ENCODE measurements around the gene DNAAF8.

The DNAAF8 gene

DNA sequence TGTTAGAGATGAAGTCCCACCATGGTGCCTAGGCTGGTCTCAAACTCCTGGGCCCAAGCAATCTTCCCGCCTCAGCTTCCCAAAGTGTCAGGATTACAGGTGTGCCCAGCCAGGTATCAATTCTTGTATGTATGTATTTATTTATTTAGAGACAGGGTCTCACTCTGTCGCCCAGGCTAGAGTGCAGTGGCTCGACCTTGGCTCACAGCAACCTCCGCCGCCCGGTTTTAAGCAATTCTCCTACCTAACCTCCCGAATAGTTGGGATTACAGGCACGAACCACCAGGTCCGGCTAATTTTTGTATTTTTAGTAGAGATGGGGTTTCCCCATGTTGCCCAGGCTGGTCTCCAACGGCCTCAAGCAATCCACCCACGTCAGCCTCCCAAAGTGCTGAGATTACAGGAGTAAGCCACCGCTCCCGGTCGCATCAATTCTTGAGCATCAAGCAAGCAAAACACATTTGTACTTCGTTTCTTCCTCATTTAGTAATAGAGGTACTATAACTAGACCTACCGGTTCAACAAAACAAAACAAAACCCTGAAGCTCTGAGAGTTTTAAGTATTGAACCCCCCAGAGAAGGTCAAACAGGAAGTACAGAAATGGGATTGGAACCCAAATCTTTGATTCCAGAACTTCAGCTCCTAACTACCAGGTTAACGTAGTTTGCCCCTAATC lies 33.7 kb downstream of the DNAAF8 start:
- DNase-seq (ENCODE audit: low spot score) = no peak
- TF ChIP-seq, protein P1, sequence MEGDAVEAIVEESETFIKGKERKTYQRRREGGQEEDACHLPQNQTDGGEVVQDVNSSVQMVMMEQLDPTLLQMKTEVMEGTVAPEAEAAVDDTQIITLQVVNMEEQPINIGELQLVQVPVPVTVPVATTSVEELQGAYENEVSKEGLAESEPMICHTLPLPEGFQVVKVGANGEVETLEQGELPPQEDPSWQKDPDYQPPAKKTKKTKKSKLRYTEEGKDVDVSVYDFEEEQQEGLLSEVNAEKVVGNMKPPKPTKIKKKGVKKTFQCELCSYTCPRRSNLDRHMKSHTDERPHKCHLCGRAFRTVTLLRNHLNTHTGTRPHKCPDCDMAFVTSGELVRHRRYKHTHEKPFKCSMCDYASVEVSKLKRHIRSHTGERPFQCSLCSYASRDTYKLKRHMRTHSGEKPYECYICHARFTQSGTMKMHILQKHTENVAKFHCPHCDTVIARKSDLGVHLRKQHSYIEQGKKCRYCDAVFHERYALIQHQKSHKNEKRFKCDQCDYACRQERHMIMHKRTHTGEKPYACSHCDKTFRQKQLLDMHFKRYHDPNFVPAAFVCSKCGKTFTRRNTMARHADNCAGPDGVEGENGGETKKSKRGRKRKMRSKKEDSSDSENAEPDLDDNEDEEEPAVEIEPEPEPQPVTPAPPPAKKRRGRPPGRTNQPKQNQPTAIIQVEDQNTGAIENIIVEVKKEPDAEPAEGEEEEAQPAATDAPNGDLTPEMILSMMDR (IDR thresholded peaks at IDR 0.05; ENCODE audit: borderline replicate concordance, control extremely low read depth, extremely low read depth, insufficient read depth, missing control alignments) = no peak
- in situ Hi-C loops (cut with MboI; ENCODE audit: low sequenced_read_pairs, unreplicated experiment) = no loop called here

- in situ Hi-C loops (cut with MboI; ENCODE audit: low sequenced_read_pairs, unreplicated experiment) = no loop called here
- TF ChIP-seq, protein P1 (IDR thresholded peaks at IDR 0.05; ENCODE audit: borderline replicate concordance, control extremely low read depth, extremely low read depth, insufficient read depth, missing control alignments) = no peak
Observed at GRCh38 chr16:4768549-4769305, 34.4 kb downstream of the DNAAF8 start.

GRCh38 chr16:4769306-4769638 lies 34.9 kb downstream of the DNAAF8 start:
- TF ChIP-seq, protein P1 (IDR thresholded peaks at IDR 0.05; ENCODE audit: borderline replicate concordance, control extremely low read depth, extremely low read depth, insufficient read depth, missing control alignments) = no peak
- in situ Hi-C loops (cut with MboI; ENCODE audit: low sequenced_read_pairs, unreplicated experiment) = no loop called here
- no peak for DNase-seq (ENCODE audit: low spot score)

More at GRCh38 chr16:4768549-4769305, 34.4 kb downstream of the DNAAF8 start:
- DNase-seq (ENCODE audit: low spot score) = peak; percentile 94

DNA sequence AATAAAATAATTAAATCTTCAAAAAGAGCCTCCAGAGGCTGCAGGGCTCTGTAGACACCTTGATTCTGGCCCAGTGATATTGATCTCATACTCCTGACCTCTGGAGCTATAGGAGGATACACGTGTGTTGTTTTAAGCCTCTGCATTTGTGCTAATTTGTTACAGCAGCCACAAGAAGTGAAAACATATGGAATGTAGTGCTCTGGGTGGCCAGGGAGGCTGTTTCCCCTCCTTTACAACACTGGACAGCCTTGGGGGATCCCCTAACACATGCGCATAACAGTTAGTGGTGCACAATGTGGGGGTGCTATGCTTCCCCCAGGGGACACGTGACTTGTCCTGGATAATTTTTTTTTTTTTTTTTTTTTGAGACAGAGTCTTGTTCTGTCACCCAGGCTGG lies 37.3 kb downstream of the DNAAF8 start:
- TF ChIP-seq, protein P1 (IDR thresholded peaks at IDR 0.05; ENCODE audit: borderline replicate concordance, control extremely low read depth, extremely low read depth, insufficient read depth, missing control alignments) = no peak
- DNase-seq (ENCODE audit: low spot score) = no peak
- in situ Hi-C loops (cut with MboI; ENCODE audit: low sequenced_read_pairs, unreplicated experiment) = no loop called here

GRCh38 chr16:4772351-4772750 lies 38.0 kb downstream of the DNAAF8 start:
- no peak for DNase-seq (ENCODE audit: low spot score)
- in situ Hi-C loops (cut with MboI; ENCODE audit: low sequenced_read_pairs, unreplicated experiment) = no loop called here
- TF ChIP-seq, protein P1 (IDR thresholded peaks at IDR 0.05; ENCODE audit: borderline replicate concordance, control extremely low read depth, extremely low read depth, insufficient read depth, missing control alignments) = no peak

DNA sequence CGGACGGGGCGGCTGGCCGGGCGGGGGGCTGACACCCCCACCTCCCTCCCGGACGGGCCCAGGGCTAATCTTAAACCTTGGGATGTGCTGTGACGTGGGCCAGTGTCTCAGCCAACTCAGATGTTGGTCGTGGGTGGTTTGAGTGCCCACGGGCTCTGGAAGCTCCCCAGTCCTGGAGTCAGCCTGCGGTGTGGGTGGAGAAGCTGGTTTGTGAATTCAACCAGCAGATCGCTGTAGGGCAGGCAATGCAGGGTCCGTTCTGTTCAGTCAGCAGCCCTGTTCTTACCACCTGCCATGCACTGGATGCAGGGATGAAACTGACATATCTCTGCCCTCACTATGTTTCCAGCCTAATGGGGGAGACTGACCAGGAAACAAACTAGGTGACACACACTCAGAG lies 40.7 kb downstream of the DNAAF8 start:
- in situ Hi-C loops (cut with MboI; ENCODE audit: low sequenced_read_pairs, unreplicated experiment) = no loop called here
- DNase-seq (ENCODE audit: low spot score) = no peak
- TF ChIP-seq, protein P1 (IDR thresholded peaks at IDR 0.05; ENCODE audit: borderline replicate concordance, control extremely low read depth, extremely low read depth, insufficient read depth, missing control alignments) = no peak
